Coronary artery (tissue), 2 donors: Measurements from ENCODE around the gene GNG14.

ENCODE experiments used
- DNase-seq: peaks from one replicate; pipeline ENCODE4 v3.0.0-alpha.2; 2017; ENCODE audit warnings: low spot score
- H3K27ac ChIP-seq, 2 donors: fragments of 200-600 bp; sonication (generic); one replicate each; pipeline ENCODE4 v1.5.1; 2016 to 2019
- H3K4me3 ChIP-seq: fragments of 200-600 bp; sonication (generic); 2 replicates; pipeline ENCODE4 v1.5.1; 2016; ENCODE audit warnings: mild to moderate bottlenecking, moderate library complexity
- TF ChIP-seq, protein P1 (sequence below): fragments of 200-600 bp; sonication (generic); IDR thresholded peaks from one replicate; pipeline ENCODE4 v1.5.1; 2019; ENCODE audit warnings: antibody characterized with exemption

The GNG14 gene

DNA sequence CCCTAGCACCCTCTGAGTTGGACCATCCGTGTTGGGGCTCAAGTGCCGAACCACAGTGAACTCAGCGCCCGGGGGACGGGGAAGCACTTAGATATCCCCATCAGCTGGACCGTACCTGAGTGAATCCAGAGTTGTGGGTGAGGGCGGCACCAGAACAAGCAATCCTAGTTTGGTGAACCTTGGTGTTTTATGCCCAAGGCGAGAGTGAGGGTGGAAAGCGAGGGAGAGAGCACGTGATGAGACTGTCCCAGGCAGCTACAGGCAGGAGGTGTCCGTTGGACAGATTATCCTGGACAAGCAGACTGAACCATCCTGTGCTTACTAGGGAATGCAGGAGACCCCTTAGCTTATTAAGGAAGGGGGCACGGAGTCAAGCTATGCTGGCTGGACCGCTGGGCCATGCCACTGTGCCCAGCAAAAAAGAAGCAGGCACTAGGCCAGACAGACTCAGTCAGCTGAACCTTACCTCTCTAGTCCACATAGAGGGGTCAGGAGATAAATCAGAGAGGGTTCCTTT is 50.1 kb downstream of the GNG14 start:
- no peak for DNase-seq
- TF ChIP-seq, protein P1, sequence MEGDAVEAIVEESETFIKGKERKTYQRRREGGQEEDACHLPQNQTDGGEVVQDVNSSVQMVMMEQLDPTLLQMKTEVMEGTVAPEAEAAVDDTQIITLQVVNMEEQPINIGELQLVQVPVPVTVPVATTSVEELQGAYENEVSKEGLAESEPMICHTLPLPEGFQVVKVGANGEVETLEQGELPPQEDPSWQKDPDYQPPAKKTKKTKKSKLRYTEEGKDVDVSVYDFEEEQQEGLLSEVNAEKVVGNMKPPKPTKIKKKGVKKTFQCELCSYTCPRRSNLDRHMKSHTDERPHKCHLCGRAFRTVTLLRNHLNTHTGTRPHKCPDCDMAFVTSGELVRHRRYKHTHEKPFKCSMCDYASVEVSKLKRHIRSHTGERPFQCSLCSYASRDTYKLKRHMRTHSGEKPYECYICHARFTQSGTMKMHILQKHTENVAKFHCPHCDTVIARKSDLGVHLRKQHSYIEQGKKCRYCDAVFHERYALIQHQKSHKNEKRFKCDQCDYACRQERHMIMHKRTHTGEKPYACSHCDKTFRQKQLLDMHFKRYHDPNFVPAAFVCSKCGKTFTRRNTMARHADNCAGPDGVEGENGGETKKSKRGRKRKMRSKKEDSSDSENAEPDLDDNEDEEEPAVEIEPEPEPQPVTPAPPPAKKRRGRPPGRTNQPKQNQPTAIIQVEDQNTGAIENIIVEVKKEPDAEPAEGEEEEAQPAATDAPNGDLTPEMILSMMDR: no peak
- H3K27ac ChIP-seq: peak overlapping the region; percentile 80 to 87
- peak overlapping the region; percentile 99 for H3K4me3 ChIP-seq
